Glomerular visceral epithelial cell (primary cell): ENCODE measurements around the gene DNM1L.
A peak's percentile ranks its signal among the peaks of the same experiment; 100 is the strongest.
"Not testable (repeated sequence)": the region's sequence is repeated elsewhere in the genome, so short reads cannot be mapped to it uniquely, and the experiment has no call there.

Experiments used
- DNase-seq: peaks from one replicate; pipeline ENCODE4 v3.0.0-alpha.2; 2016; ENCODE audit errors: extremely low spot score

Gene DNM1L

DNA sequence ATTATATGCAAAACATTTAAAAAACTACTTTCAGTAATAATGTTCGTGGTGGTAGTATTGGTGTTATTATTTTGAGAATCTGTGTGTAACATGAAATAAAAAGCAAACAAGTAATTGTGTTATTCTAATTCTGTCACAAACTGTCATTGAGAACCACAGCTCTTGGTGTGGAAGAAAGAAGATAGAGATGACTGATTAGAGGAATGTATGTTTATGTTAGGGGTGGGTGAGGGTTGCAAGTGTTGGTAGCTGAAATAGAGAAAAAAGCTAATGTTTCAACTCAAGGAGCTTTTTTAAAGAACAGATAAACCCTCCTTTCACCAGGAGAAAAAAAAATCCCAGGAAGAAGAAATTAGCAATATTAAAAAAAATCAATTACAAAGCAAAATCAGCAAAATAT lies 18.3 kb downstream of the DNM1L start:
- no peak for DNase-seq

- no peak for DNase-seq
Observed at GRCh38 chr12:32698285-32698684, 19.2 kb downstream of the DNM1L start.

- not testable (repeated sequence) for DNase-seq
Observed at GRCh38 chr12:32699437-32699836, 20.3 kb downstream of the DNM1L start.

- DNase-seq, result no peak
Observed at GRCh38 chr12:32702473-32702872, 23.4 kb downstream of the DNM1L start.

- no peak for DNase-seq
Observed at GRCh38 chr12:32702946-32703345, 23.8 kb downstream of the DNM1L start.

DNA sequence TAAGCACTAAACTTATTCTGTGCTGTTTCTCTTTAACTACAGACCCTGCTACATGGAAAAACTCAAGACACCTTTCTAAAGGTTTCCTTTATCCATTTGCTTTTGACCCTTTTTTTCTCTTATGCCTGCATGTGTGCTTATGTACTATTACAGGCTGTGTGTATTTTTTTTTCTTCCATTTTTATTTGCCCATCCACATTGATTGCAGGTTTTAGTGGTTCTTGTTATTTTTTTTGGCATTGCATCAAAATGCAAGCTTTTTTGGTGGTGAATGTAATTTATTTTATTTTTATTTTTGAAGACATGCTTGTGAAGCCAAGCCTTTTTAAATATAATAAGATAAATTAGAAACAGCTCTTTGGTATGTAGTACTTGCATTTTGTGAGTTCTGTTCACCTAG lies 26.7 kb downstream of the DNM1L start:
- DNase-seq, result no peak

- DNase-seq, result no peak
Observed at GRCh38 chr12:32706335-32707024, 27.4 kb downstream of the DNM1L start.

DNA sequence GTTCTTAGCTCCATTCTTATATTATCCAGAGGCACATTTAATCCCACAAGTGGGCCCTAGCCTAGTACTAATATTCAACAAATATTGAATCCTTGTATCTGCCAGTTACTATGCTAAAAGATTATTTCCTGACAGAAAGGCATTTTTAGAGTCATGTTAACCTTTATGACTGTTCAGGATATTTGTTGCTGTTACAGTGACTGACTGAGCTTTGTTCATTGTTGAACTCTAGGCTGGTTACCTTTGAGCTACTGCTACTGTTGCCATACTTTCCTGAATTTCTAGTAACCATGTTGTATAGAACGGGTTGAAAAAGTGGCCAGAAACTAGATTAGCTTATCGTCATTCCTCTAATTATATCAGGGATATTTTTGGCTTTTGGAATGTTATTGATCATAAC lies 29.8 kb downstream of the DNM1L start:
- DNase-seq, result no peak

GRCh38 chr12:32714772-32715171 lies 35.7 kb downstream of the DNM1L start:
- DNase-seq, result no peak

DNA sequence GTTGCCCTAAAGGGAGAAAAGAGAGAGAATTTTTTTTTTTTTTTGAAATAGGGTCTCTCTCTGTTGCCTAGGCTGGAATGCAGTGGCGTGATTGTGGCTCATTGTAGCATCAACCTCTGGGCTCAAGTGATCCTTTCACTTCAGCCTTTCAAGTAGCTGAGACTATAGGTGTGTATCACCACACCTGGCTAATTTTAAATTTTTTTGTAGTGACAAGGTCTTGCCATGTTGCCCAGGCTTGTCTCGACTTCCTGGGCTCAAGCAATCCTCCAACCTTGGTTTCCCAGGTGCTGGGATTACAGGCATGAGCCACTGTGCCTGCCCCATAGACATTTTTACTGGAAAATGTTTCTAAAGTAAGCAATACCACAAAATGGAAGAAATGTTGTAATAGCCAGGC lies 39.8 kb downstream of the DNM1L start:
- no peak for DNase-seq

DNA sequence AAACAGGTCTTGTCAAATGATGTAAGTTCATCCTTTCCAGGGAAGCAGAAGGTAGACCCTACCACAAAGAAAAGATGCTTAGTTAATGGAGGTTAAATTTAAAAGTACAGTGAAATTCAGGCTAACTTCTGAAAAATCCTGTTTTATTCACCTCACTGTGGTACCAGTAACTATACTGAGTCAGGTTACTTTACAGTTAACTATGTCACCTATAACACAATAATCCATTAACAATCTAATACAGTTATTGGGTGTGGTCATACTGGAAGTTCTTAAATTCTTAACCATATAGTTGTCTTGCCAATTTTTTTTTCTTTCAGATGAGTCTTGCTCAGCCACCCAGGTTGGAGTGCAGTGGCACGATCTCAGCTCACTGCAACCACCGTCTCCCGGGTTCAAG lies 46.2 kb downstream of the DNM1L start:
- DNase-seq, result not testable (repeated sequence)

- DNase-seq, result no peak
Observed at GRCh38 chr12:32726286-32726685, 47.2 kb downstream of the DNM1L start.

DNA sequence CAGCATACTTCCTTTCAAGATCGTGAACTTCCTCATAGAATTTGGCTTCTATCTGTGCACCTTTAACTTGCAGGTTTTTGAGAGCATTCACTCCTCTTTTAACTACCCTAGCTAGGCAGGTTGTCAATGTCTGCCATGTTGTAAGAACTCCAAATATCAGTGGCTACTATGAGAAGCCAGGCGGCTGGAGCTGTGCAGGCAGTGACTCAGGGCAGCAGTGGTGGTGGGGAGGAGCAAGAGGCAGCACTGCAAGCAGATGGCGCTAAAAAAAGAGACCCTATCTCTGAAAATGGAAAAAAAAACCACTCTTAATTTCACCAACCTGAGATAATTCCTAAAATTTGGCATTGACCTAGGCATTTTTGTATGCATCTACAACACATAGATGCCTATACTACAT lies 48.1 kb downstream of the DNM1L start:
- no peak for DNase-seq

- no peak for DNase-seq
Observed at GRCh38 chr12:32734952-32735351, 55.9 kb downstream of the DNM1L start.

GRCh38 chr12:32736445-32736844 lies 57.3 kb downstream of the DNM1L start:
- no peak for DNase-seq

DNA sequence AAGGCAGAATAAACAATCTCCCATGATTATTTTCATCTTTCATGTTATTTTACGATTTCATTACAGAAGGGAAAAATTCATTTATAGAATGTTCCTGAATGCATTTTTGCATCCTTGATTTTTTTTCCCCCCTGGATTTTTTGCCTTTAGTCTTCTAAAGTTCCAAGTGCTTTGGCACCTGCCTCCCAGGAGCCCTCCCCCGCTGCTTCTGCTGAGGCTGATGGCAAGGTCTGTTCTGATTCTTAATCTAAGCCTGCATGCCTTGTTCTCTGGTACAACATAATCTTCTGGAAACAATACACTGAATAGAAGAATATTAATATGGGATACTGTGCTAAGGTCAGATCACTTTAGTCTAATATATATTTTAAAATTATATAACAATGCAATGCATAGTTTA lies 58.6 kb downstream of the DNM1L start:
- no peak for DNase-seq

DNA sequence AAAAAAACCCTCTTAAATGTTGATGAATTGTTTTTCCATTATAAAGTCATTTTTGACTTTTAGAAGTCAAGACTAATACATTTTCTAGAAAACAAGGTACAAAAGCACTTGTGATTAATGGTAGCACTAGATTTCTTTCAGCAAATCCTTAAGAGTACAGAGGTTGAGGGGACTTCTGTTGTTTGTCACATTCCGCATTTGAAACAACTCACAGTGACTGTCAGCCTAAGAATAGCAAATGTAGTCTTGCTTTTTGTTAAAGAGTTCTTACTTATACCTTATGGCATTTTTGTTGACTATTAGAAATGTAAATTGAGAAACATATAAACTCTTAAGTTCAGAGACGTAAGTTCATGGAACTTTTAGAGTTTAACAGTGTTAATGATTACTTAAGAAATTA lies 60.2 kb downstream of the DNM1L start:
- no peak for DNase-seq

- DNase-seq, result no peak
Observed at GRCh38 chr12:32742133-32742532, 63.0 kb downstream of the DNM1L start.

DNA sequence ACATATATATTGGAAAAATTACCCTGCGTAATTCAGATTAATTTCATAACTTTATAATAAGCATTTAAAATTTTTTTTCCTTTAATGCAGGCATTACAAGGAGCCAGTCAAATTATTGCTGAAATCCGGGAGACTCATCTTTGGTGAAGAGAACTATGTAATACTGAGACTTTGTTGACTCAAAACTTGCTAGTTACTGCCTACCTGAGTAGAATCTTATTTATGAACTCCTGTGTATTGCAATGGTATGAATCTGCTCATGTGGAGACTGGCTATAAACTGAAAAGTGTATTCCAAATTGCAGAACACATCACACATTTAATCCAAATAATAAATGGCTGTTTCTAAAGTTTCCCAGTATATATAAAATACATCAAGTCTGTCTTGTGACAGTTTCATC lies 64.2 kb downstream of the DNM1L start:
- DNase-seq, result no peak

DNA sequence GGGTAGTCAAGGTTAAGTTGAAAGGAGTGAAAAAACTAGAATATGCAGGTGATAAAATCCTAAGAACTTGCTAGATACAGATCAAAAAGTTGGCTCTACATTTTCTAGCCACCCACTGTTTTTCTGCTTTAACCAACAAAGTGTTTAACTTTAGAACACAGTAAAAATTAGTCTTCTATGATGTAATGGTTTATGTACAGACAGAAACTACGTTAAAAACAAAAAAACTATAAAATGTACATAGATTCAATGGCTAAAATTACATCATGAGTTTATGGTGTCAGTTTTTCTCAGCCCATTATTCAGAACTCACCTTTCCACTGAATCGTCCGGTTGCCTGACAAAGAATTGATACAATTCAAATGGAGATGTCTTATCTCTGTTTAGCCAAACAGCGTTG lies 74.5 kb downstream of the DNM1L start:
- no peak for DNase-seq

GRCh38 chr12:32754111-32754510 lies 75.0 kb downstream of the DNM1L start:
- DNase-seq, result no peak

- DNase-seq, result peak; percentile 77
Observed at GRCh38 chr12:32755051-32755653, 76.1 kb downstream of the DNM1L start.

DNA sequence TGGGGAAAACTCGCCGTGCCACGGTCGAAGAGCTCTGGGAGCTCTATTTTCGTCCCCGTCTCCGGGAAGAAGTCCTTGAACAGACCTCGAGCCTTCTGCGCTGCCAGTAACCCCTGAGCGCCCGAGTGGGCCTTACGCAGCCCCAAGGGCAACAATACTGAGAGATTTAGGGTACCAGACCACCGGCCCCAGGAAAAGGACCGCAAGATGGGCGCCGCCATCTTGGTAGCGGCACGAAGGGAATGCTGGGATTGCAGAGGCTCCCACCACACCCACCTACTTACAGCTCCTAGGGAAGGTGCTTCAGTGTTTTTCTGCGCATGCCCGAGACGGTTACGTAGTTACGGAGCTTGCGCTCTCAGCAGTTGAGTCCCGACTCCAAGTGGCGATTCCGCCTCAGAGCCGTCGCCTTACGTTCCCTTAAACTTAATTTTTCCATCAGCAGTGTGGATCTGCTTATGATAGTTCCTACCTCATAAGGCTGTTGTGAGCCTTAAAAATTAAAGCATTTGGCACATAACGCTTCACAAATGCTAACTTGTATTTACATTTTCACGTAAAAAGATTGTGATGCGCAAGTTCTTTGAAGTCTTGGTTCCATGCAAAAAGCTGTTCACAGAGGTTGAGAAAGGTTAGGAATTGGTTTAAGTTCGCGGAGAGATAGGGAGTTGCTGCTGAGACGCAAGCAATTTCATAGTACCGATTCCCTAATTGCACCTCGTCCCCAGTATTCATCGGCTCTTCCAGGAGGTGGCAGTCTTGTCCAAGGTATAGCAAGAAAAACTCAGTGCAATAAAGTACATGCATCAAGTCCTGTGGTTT lies 76.8 kb downstream of the DNM1L start, which contains the start of gene YARS2:
YARS2 (minus strand) TSS at position 244 of the 822 bp plus-strand sequence; CDS start at position 221, 23 bp downstream.
- peak; percentile 97 for DNase-seq
